HAP-1 (cell line): Measurements from ENCODE around the gene AK8.

Experiments
- DNase-seq, 2 experiments: peaks; one replicate each; pipeline ENCODE4 v3.0.0-alpha.2; 2016 to 2020; ENCODE audit warnings: low spot score in 2 of 2
- H3K27me3 ChIP-seq: fragments of 250-450 bp; sonication (Bioruptor Pico); 2 replicates; pipeline ENCODE4 v1.5.1; 2020; ENCODE audit warnings: low read depth, mild to moderate bottlenecking, moderate library complexity
- H3K36me3 ChIP-seq: fragments of 250-450 bp; sonication (Bioruptor Pico); replicated peaks from 2 replicates; pipeline ENCODE4 v1.5.1; 2020; ENCODE audit warnings: mild to moderate bottlenecking
- H3K4me1 ChIP-seq: fragments of 250-450 bp; sonication (Bioruptor Pico); 2 replicates; pipeline ENCODE4 v1.5.1; 2020; ENCODE audit warnings: mild to moderate bottlenecking
- H3K4me3 ChIP-seq: fragments of 250-450 bp; sonication (Bioruptor Pico); 2 replicates; pipeline ENCODE4 v1.5.1; 2020; ENCODE audit warnings: mild to moderate bottlenecking, moderate library complexity
- H3K9me3 ChIP-seq: fragments of 250-450 bp; sonication (Bioruptor Pico); 2 replicates; pipeline ENCODE4 v1.5.1; 2020; ENCODE audit warnings: mild to moderate bottlenecking, moderate library complexity
- in situ Hi-C: fragments of 300-500 bp; cut with MboI; formaldehyde crosslinking; loops from 3 replicates; pipeline ENCODE4 v1.14.3; 2020; ENCODE audit warnings: low sequenced_read_pairs, inconsistent platforms, mixed read lengths

The AK8 gene

DNA sequence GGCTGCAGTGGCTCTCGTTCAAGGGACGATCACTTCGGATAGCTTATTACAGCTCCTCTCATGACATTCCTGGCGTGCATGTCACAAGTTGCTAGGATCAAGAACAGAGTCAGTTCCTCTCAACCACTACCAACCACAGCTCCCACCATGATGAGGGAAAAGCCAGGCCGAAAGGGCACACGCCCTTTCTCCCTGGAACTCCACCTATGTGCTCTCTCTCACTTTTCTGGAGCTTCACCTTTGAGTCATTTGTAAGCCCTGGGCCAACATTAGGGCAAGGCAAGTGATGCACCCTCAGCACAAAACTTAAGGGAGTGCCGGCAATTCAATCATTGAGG lies 2.2 kb upstream of the AK8 start:
- DNase-seq: no peak
- H3K4me1 ChIP-seq: no peaks in the 10 kb centered on the region
- in situ Hi-C loops: no loop called here
- H3K9me3 ChIP-seq: no peaks in the 10 kb centered on the region
- no peaks in the 10 kb centered on the region for H3K27me3 ChIP-seq
- no peak overlapping the region for H3K4me3 ChIP-seq
- no peaks in the 10 kb centered on the region for H3K36me3 ChIP-seq

DNA sequence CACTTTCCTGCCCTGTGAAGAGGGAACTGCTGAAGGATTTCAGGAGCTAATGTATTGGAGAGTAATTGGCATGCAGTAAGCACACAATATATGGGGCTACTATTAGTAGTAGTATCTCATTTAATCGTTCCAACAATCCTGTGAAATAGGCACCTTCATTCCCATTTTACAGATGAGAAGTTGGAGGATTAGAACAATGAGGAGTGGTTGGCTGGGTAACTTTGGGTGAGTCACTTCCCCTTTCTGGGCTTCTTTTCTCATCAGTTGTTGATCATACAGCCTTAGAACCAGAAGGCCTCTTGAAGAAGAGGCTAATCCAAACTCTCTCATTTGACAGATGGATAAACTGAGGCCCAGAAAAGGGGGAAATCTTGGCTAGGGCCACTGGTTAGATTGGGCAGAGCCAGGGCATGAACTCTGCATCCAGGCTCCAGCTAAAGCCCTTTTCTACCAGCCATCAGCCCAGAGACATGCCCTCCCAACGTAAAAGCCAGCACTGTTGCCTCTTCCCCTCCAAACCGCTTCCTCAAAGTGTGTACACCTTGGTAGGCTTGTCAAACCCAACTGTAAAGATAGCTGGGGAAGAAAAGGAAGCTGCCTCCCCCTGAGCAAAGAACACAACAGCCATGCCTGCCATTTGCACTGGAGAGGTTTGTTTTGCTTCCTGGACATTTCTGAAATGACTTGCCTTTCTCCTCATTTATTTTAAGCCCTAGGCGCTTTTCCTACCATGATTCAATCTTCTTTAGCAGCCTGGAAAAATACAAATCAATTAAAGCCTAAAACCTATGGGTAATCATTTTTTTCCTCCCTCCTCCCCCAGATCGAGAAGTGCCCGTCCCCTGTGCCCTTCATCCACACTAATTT lies 1.6 kb upstream of the AK8 start:
- Histone ChIP-seq H3K4me3 (no peak overlapping the region), H3K9me3 (no peaks in the 10 kb centered on the region), H3K4me1 (no peaks in the 10 kb centered on the region), H3K27me3 (no peaks in the 10 kb centered on the region), H3K36me3 (no peaks in the 10 kb centered on the region)
- in situ Hi-C loops: no loop called here
- DNase-seq: no peak

GRCh38 chr9:132878695-132879456 lies 792 bp upstream of the AK8 start, which contains the start of gene SPACA9:
Gene SPACA9 (plus strand): TSS chr9:132878898. CDS start chr9:132883948, 5,050 bp downstream.
- H3K27me3 ChIP-seq: no peaks in the 10 kb centered on the region
- peak; percentile 51 to 82 for DNase-seq
- no peaks in the 10 kb centered on the region for H3K9me3 ChIP-seq
- no peaks in the 10 kb centered on the region for H3K36me3 ChIP-seq
- in situ Hi-C loops: no loop called here
- H3K4me1 ChIP-seq: no peaks in the 10 kb centered on the region
- H3K4me3 ChIP-seq: peak within 1 kb of the TSS; percentile 91

GRCh38 chr9:132877458-132877823 lies 643 bp downstream of the AK8 start:
- no peaks in the 10 kb centered on the region for H3K4me1 ChIP-seq
- in situ Hi-C loops: no loop called here
- H3K27me3 ChIP-seq: no peaks in the 10 kb centered on the region
- DNase-seq: no peak
- peak overlapping the region; percentile 91 for H3K4me3 ChIP-seq
- H3K9me3 ChIP-seq: no peaks in the 10 kb centered on the region
- no peaks in the 10 kb centered on the region for H3K36me3 ChIP-seq

DNA sequence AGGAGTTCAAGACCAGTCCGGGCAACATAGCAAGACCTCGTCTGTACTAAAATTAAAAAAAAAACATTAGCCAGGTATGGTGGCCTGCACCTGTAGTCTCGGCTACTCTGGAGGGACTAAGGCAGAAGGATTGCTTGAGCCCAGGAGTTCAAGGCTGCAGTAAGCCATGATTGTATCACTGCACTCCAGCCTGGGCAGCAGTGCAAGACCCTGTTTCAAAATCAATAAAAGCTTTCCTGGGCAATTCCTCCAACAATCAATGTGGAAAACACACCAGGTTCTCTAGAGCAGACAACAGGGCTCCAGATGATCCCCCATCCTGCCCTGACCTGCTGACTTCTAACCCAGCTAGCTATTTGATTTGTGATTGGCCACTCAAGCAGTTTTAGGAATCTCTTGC lies 1.2 kb downstream of the AK8 start:
- H3K36me3 ChIP-seq: no peaks in the 10 kb centered on the region
- no peak for DNase-seq
- H3K27me3 ChIP-seq: no peaks in the 10 kb centered on the region
- H3K4me1 ChIP-seq: no peaks in the 10 kb centered on the region
- no peak overlapping the region for H3K4me3 ChIP-seq
- H3K9me3 ChIP-seq: no peaks in the 10 kb centered on the region
- in situ Hi-C loops: no loop called here

- no peaks in the 10 kb centered on the region for H3K4me1 ChIP-seq
Observed at GRCh38 chr9:132875159-132875558, 2.9 kb downstream of the AK8 start.

GRCh38 chr9:132873403-132873802 lies 4.7 kb downstream of the AK8 start:
- in situ Hi-C loops: no loop called here
- Histone ChIP-seq H3K27me3 (no peaks in the 10 kb centered on the region), H3K36me3 (no peaks in the 10 kb centered on the region), H3K4me1 (no peaks in the 10 kb centered on the region), H3K4me3 (no peak overlapping the region), H3K9me3 (no peaks in the 10 kb centered on the region)
- DNase-seq: no peak

More at GRCh38 chr9:132875159-132875558, 2.9 kb downstream of the AK8 start:
- H3K9me3 ChIP-seq: no peaks in the 10 kb centered on the region
- in situ Hi-C loops: no loop called here
- DNase-seq: no peak
- no peaks in the 10 kb centered on the region for H3K36me3 ChIP-seq
- no peak overlapping the region for H3K4me3 ChIP-seq
- H3K27me3 ChIP-seq: no peaks in the 10 kb centered on the region

DNA sequence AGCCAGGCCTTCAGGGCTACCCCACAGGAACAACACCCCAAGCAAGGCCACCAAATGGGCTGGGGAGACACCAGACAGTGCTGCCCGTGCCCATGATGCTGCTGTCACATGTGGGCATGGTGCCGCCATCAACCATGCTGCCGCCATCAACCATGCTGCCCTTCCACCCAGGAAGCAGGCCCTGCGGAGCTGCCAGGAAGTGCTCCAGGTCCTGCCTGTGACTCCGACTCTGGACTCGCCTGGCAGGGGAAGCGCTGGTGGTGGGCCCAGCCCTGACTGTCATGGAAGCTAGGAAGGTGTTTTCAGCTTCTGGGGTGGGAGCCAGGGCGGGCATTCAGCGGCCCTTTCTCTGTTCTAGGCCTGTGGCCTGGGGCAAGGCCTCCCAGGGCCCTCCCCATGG lies 8.8 kb downstream of the AK8 start:
- Histone ChIP-seq H3K4me1 (peaks cover 4% of the 10 kb centered on the region; the same call in 1 of the 2 replicates), H3K27me3 (no peaks in the 10 kb centered on the region), H3K9me3 (no peaks in the 10 kb centered on the region), H3K36me3 (no peaks in the 10 kb centered on the region), H3K4me3 (no peak overlapping the region)
- in situ Hi-C loops: no loop called here
- DNase-seq: no peak

DNA sequence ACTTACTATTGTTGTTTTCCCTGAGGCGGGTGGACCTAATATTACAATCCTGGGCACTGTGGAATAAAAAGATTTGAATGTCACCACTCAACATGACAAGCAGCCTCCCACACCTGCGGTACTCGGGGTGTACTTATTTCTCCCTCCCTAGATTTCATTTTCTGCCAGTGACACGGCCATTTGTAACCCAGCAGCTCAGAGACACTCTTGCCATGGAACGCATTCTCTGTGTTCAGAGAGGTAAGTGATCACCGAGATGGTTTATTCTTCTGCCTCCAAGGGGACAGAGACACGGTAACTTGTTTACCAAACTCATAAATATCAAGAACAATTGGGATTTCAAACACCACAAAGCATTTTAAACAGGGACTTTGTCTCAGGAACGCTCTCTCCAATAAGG lies 11.2 kb downstream of the AK8 start:
- H3K4me3 ChIP-seq: no peak overlapping the region
- H3K36me3 ChIP-seq: no peaks in the 10 kb centered on the region
- DNase-seq: no peak
- in situ Hi-C loops: no loop called here
- H3K4me1 ChIP-seq: peaks cover 4% of the 10 kb centered on the region; the same call in 1 of the 2 replicates
- H3K9me3 ChIP-seq: no peaks in the 10 kb centered on the region
- no peaks in the 10 kb centered on the region for H3K27me3 ChIP-seq

DNA sequence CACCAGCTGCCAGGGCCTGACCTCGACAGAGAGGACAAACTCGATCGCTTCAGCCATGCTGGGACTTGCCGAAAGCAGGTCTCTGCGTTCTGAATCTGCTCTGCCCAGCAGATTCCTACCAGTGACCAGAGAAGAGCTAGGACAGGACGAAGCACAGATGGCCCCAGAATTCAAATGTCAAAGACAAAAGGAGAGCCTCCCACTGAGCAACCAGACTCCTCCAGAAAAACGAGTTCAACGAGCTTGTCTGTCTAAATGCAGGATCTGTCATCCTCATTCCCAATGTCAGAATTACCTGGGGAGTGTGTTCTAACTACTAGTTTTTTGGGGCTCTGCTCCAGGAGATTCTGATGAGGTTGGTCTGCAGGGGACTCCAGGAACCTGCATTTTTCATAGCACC lies 13.4 kb downstream of the AK8 start:
- no peak overlapping the region for H3K4me3 ChIP-seq
- peaks cover 4% of the 10 kb centered on the region; the same call in 1 of the 2 replicates for H3K4me1 ChIP-seq
- no peaks in the 10 kb centered on the region for H3K36me3 ChIP-seq
- DNase-seq: no peak
- no peaks in the 10 kb centered on the region for H3K9me3 ChIP-seq
- in situ Hi-C loops: no loop called here
- no peaks in the 10 kb centered on the region for H3K27me3 ChIP-seq

DNA sequence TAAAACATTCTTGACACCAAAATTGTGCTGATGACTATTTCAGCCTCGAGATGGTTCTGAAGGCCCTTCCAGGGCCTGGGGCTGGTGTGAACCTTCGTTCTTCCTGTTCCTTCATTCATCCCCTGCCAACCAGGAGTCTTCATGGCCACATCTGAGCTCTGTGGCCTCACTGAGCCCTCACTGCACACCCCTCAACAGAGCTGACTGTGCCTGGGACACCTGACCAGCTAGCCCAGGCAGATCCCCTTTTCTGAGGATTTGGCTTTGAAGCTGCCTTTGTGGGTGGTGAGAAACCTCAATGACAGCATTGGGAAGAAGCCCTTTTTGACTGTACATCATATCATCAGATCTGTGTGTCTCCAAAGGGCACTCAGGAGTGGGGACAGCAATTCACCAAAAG lies 13.8 kb downstream of the AK8 start:
- DNase-seq: no peak
- Histone ChIP-seq H3K9me3 (no peaks in the 10 kb centered on the region), H3K4me3 (no peak overlapping the region), H3K4me1 (peaks cover 4% of the 10 kb centered on the region; the same call in 1 of the 2 replicates), H3K36me3 (no peaks in the 10 kb centered on the region), H3K27me3 (no peaks in the 10 kb centered on the region)
- in situ Hi-C loops: no loop called here

- no peaks in the 10 kb centered on the region for H3K9me3 ChIP-seq
- in situ Hi-C loops: no loop called here
- no peak for DNase-seq
- H3K4me1 ChIP-seq: peaks cover 4% of the 10 kb centered on the region; the same call in 1 of the 2 replicates
- H3K27me3 ChIP-seq: 0 out of 2 replicates have a peak, but pooled peaks cover 4% of the 10 kb centered on the region
- no peaks in the 10 kb centered on the region for H3K36me3 ChIP-seq
- H3K4me3 ChIP-seq: no peak overlapping the region
Observed at GRCh38 chr9:132863096-132863495, 15.0 kb downstream of the AK8 start.

GRCh38 chr9:132862533-132862932 lies 15.6 kb downstream of the AK8 start:
- in situ Hi-C loops: no loop called here
- no peaks in the 10 kb centered on the region for H3K36me3 ChIP-seq
- DNase-seq: no peak

GRCh38 chr9:132861666-132862065 lies 16.4 kb downstream of the AK8 start:
- no peak for DNase-seq
- in situ Hi-C loops: no loop called here
- no peaks in the 10 kb centered on the region for H3K9me3 ChIP-seq
- 0 out of 2 replicates have a peak, but pooled peaks cover 4% of the 10 kb centered on the region for H3K27me3 ChIP-seq
- no peak overlapping the region for H3K4me3 ChIP-seq
- no peaks in the 10 kb centered on the region for H3K36me3 ChIP-seq
- no peaks in the 10 kb centered on the region for H3K4me1 ChIP-seq

More at GRCh38 chr9:132862533-132862932, 15.6 kb downstream of the AK8 start:
- H3K4me3 ChIP-seq: no peak overlapping the region
- no peaks in the 10 kb centered on the region for H3K9me3 ChIP-seq
- 0 out of 2 replicates have a peak, but pooled peaks cover 4% of the 10 kb centered on the region for H3K27me3 ChIP-seq
- peaks cover 4% of the 10 kb centered on the region; the same call in 1 of the 2 replicates for H3K4me1 ChIP-seq
